GM12864 (cell line): ENCODE data around the gene LIN9.

Experiments
- DNase-seq: peaks from one replicate; pipeline ENCODE4 v3.0.0-alpha.2; 2011; ENCODE audit warnings: low read depth
- H3K4me3 ChIP-seq: 2 replicates; pipeline ENCODE4 v1.5.1; 2011; ENCODE audit warnings: mild to moderate bottlenecking, low read depth, low read length, control low read depth
- TF ChIP-seq, protein P1 (sequence below): IDR thresholded peaks from 2 replicates; pipeline ENCODE4 v1.5.1; 2011; ENCODE audit warnings: low read depth, mild to moderate bottlenecking, moderate library complexity, low read length, control low read depth, inconsistent platforms; ENCODE audit errors: missing control alignments

LIN9 gene

GRCh38 chr1:226308723-226309397 lies at the start of gene LIN9:
LIN9 (minus strand) TSS chr1:226309164; CDS start chr1:226309139, 25 bp downstream.
- TF ChIP-seq, protein P1, sequence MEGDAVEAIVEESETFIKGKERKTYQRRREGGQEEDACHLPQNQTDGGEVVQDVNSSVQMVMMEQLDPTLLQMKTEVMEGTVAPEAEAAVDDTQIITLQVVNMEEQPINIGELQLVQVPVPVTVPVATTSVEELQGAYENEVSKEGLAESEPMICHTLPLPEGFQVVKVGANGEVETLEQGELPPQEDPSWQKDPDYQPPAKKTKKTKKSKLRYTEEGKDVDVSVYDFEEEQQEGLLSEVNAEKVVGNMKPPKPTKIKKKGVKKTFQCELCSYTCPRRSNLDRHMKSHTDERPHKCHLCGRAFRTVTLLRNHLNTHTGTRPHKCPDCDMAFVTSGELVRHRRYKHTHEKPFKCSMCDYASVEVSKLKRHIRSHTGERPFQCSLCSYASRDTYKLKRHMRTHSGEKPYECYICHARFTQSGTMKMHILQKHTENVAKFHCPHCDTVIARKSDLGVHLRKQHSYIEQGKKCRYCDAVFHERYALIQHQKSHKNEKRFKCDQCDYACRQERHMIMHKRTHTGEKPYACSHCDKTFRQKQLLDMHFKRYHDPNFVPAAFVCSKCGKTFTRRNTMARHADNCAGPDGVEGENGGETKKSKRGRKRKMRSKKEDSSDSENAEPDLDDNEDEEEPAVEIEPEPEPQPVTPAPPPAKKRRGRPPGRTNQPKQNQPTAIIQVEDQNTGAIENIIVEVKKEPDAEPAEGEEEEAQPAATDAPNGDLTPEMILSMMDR = no peak
- H3K4me3 ChIP-seq = peak within 1 kb of the TSS; percentile 88
- peak; percentile 57 for DNase-seq

DNA sequence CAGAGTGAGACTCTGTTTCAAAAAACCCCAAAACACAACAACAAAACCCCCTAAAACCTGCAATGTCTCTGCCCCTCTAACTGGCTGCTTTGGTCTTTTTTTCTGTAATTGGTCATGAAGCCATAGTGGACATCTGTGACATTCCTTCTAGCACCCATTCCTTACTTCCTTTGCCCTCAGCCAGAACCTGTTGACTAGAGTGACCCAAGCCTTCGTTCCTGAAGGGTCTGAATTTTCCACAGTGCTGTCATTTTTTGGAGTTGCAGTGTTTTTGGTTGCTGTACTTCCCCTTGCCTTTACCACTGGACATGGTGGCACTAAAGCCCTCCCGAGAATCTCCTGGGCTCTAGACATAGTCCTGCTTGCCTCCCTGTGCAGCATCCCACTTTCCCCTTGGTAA lies 48.5 kb upstream of the LIN9 start:
- TF ChIP-seq, protein P1 = no peak
- H3K4me3 ChIP-seq = no peak overlapping the region
- DNase-seq = no peak

GRCh38 chr1:226355669-226356551 lies 46.9 kb upstream of the LIN9 start:
- no peak overlapping the region for H3K4me3 ChIP-seq
- TF ChIP-seq, protein P1 = no peak
- no peak for DNase-seq

DNA sequence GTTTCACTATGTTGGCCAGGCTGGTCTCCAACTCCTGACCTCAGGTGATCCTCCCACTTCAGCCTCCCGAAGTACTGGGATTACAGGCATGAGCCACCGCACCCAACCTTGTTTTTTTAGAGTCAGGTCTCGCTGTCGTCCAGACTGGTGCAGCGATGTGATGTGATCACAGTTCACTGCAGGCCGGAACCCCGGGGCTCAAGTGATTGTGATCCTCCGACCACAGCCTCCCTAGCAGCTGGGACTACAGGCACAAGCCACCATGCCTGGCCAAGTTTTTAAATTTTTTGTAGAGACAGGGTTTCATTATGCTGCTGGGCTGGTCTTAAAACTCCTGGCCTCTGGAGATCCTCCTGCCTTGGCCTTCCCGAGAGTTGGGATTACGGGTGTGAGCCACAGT lies 46.1 kb upstream of the LIN9 start:
- H3K4me3 ChIP-seq = no peak overlapping the region
- TF ChIP-seq, protein P1 = no peak
- DNase-seq = no peak

- no peak for DNase-seq
- H3K4me3 ChIP-seq = no peak overlapping the region
- TF ChIP-seq, protein P1 = no peak
Observed at GRCh38 chr1:226353698-226354525, 44.9 kb upstream of the LIN9 start.

- TF ChIP-seq, protein P1 = no peak
- no peak overlapping the region for H3K4me3 ChIP-seq
- no peak for DNase-seq
Observed at GRCh38 chr1:226351709-226352108, 42.7 kb upstream of the LIN9 start.
